IPS DF 6.9 (cell line): ENCODE measurements around the gene TTC22.
A peak's percentile ranks its signal among the peaks of the same experiment; 100 is the strongest.
"Not testable (repeated sequence)": the region's sequence is repeated elsewhere in the genome, so short reads cannot be mapped to it uniquely, and the experiment has no call there.

Source experiments
- DNase-seq: peaks from one replicate; pipeline ENCODE4 v3.0.0-alpha.2; 2013; ENCODE audit warnings: low read depth, low spot score
- H3K27ac ChIP-seq: one replicate; pipeline ENCODE4 v1.5.1; 2013; ENCODE audit warnings: low read length, control low read depth
- H3K27me3 ChIP-seq: 2 replicates; pipeline ENCODE4 v1.6.1; 2013; ENCODE audit warnings: mild to moderate bottlenecking, low read length; ENCODE audit not compliant: control insufficient read depth, insufficient read depth
- H3K36me3 ChIP-seq: 2 replicates; pipeline ENCODE4 v1.6.1; 2013; ENCODE audit warnings: low read length; ENCODE audit not compliant: control insufficient read depth, insufficient read depth
- H3K4me1 ChIP-seq: 2 replicates; pipeline ENCODE4 v1.6.1; 2013; ENCODE audit warnings: low read length; ENCODE audit not compliant: control insufficient read depth, insufficient read depth
- H3K4me3 ChIP-seq: 2 replicates; pipeline ENCODE4 v1.5.1; 2013; ENCODE audit warnings: mild to moderate bottlenecking, low read length
- H3K9me3 ChIP-seq: 2 replicates; pipeline ENCODE4 v1.6.1; 2013; ENCODE audit warnings: low read length, inconsistent platforms; ENCODE audit not compliant: control insufficient read depth, insufficient read depth
- WGBS: extraction: QIAGEN DNeasy Blood & Tissue Kit; methylation state at CpG from one replicate; pipeline ENCODE4 v1.1.7; 2013; ENCODE audit warnings: mixed read lengths, missing lambda C conversion rate; ENCODE audit not compliant: insufficient read length, insufficient coverage; 5-methylcytosine and 5-hydroxymethylcytosine counted together

TTC22 gene

DNA sequence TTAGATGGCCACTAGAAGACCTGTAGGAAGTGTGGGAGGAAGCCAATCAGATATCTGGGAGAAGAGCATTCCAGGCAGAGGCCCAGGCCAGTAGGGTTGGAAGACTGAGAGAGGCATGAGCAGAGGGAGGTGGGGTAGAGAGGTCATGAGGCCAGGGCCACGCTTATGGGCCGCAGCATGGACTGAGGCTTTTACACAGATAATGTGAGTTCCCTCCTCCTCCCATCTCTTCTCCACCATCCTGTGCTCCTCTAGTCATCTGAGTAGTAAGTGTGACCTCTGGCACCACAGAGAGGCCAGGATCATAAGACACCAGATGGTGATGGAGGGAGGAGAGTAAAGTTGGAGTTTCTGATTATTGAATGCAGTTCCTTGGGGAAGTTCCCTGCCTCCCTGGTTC, 17.1 kb downstream of the TTC22 start:
- Histone ChIP-seq H3K36me3 (no peaks in the 10 kb centered on the region), H3K9me3 (no peaks in the 10 kb centered on the region), H3K27me3 (peaks cover 23% of the 10 kb centered on the region), H3K4me3 (no peak overlapping the region), H3K27ac (no peak overlapping the region), H3K4me1 (peaks cover 6% of the 10 kb centered on the region)
- no CpG with 5 or more reads among the region's 2 CpGs for WGBS
- DNase-seq = no peak

DNA sequence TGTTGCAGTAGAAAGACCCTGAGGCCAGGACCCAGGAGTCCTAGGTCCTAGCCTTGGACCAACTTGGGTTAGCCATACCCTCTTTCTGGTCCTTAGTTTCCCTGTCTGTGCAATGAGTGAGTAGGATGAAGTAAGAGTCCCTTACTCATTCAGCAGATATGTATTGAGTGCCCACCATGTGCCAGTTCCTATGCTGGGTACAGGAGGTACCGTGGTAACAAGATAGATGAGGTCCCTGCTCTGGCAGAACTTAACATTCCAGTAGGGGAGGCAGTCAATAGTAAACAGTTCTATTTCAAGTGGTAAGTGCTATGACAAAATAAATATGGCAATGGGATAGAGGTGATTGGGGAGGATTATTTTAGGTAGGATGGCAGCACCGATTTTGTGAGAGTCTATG, 18.5 kb downstream of the TTC22 start:
- peaks cover 23% of the 10 kb centered on the region for H3K27me3 ChIP-seq
- WGBS = 100% methylated on average over 1 of the region's 2 CpGs
- no peak overlapping the region for H3K27ac ChIP-seq
- peaks cover 3% of the 10 kb centered on the region; the same call in 1 of the 2 replicates for H3K4me1 ChIP-seq
- no peaks in the 10 kb centered on the region for H3K36me3 ChIP-seq
- no peaks in the 10 kb centered on the region for H3K9me3 ChIP-seq
- DNase-seq = no peak
- no peak overlapping the region for H3K4me3 ChIP-seq

DNA sequence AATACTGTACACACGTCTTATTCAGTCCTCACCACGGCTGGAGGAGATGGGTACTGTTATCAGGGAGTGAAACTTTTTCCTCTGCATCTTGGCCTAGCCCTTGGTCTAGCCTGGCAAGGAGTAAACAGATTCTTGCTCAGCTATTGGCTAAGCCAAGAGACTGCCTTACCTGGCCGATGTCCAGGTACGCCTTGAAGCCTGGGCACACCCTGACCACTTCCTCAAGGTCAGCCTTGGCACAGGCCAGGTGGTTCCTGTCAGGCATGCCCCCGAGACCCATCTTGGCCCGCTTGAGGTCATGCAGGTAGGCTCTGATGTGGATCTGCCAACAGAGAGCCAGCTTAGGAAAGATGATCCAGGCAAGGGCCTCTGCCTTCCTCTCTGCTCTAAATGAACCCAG, 19.0 kb downstream of the TTC22 start:
- Histone ChIP-seq H3K4me3 (no peak overlapping the region), H3K4me1 (peaks cover 3% of the 10 kb centered on the region; the same call in 1 of the 2 replicates), H3K27me3 (peaks cover 23% of the 10 kb centered on the region), H3K9me3 (no peaks in the 10 kb centered on the region), H3K36me3 (no peaks in the 10 kb centered on the region), H3K27ac (no peak overlapping the region)
- no CpG with 5 or more reads among the region's 6 CpGs for WGBS
- no peak for DNase-seq

DNA sequence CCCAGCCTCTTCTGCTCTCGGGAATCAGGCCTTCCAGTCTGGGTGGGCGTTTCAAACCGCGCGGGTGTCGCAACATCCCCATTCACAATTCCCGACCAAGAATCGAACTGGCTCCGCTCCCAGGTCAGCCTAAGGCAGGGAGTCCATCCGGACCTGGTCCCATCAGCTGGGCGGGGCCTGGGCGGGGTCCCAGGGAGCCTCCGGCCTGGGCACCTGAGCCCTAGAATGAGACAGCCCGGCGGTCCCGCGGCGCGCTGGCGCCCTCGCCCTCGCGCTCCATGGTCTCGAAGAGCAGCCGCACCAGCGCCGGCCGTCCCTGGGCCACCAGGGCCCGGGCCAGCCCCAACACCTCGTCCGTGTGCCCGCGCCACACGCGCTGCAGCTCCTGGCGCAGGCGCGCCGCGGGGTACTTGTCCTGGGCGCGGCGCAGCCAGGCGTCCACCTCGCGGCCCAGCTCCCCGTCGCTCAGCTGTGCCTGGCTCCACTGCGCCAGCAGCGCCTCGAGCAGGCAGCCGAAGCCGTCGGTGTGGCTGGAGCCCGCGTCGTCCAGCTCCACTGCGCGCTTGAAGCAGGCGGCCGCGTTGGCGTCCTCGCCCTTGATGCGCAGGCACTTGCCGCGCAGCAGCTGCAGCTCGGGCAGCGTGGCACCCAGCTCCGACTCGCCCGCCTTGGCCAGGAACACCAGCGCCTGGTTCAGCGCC, 19.9 kb downstream of the TTC22 start:
- Histone ChIP-seq H3K36me3 (no peaks in the 10 kb centered on the region), H3K4me1 (peaks cover 3% of the 10 kb centered on the region; the same call in 1 of the 2 replicates), H3K4me3 (peak overlapping the region; percentile 21; the same call in 1 of the 2 replicates), H3K27me3 (peaks cover 23% of the 10 kb centered on the region), H3K27ac (no peak overlapping the region), H3K9me3 (no peaks in the 10 kb centered on the region)
- WGBS = no CpG with 5 or more reads among the region's 74 CpGs
- DNase-seq = no peak

DNA sequence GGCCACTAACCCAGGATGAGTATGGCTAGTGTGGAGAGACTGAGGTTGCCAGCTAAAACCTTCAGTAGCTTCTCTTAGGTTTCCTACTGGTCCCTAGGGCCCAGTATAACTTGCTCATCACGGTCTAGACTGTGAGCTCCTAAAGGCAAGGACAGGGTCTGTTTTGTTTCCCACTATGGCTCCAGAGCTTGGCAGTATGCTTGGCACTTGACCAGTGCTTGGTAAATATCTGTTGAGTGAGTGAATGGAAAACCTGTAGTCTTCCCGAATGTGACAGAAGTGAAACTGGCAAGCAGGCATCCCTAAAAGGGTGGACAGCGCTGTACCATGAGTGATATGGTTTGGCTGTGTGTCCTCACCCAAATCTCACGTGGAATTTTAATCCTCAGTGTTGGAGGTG, 23.7 kb downstream of the TTC22 start:
- peaks cover 19% of the 10 kb centered on the region for H3K27me3 ChIP-seq
- WGBS = no CpG with 5 or more reads among the region's 4 CpGs
- H3K36me3 ChIP-seq = no peaks in the 10 kb centered on the region
- no peak overlapping the region for H3K4me3 ChIP-seq
- no peak for DNase-seq
- H3K27ac ChIP-seq = no peak overlapping the region
- no peaks in the 10 kb centered on the region for H3K9me3 ChIP-seq
- H3K4me1 ChIP-seq = peaks cover 4% of the 10 kb centered on the region; the same call in 1 of the 2 replicates

DNA sequence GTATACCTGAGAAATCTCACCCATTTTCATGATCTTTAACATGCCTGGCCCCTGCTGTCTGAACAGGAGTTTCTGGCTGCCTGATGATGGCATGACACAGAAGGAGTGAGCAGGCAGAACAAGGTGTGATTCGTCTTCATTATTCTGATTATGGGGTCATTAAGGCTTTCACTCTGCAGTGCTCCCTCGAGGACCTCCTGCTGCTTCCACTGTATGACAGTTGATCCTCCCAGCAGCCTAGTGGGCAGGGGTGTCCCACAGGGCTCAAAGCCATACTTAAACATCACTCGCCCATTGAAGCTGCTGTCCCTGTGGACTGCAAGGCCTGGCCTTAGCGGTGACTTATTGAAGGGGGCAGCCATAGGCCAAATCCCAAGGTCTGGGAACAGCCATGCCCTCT, 24.1 kb downstream of the TTC22 start:
- peaks cover 4% of the 10 kb centered on the region; the same call in 1 of the 2 replicates for H3K4me1 ChIP-seq
- no peaks in the 10 kb centered on the region for H3K36me3 ChIP-seq
- WGBS = no CpG with 5 or more reads among the region's 4 CpGs
- peaks cover 15% of the 10 kb centered on the region; the same call in 1 of the 2 replicates for H3K27me3 ChIP-seq
- no peaks in the 10 kb centered on the region for H3K9me3 ChIP-seq
- no peak for DNase-seq
- H3K4me3 ChIP-seq = no peak overlapping the region
- H3K27ac ChIP-seq = no peak overlapping the region

DNA sequence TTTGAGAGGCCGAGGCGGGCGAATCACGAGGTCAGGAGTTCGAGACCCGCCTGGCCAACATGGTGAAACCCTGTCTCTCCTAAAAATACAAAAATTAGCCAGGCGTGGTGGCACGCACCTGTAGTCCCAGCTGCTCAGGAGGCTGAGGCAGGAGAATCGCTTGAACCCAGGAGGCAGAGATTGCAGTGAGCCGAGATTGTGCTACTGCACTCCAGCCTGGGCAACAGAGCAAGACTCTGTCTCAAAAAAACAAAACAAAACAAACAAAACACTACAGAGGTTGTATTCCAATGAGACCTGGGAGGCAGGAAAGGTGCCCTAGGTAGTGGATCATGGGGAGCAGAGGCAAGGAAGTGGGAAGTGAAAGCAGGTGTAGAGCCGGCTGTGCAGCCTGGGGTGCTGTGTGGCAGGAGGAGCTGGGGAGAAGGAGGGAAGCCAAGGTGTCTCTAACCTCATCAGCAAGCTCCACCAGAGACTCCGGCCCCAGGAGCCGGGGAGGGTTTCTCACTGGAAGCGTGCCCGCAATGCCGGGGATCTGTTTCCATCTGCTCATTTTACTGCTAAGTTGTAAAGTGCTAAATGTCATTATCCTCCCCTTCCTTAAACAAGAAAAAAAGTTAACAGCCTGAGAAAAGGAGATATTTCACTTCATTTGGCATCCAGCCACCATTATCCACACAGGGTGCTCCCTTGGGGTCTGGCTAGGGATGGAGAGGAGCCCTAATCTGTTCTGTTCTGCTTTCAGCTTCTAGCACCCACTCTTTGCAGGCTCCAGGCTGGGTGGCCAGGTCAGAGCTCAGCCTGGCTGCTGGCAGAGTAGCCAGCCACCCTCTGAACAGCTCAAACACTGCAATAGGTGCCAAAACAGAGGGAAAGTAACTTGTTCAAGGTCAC, 25.0 kb downstream of the TTC22 start:
- H3K36me3 ChIP-seq, H3K9me3 ChIP-seq, H3K4me1 ChIP-seq, H3K27me3 ChIP-seq, H3K4me3 ChIP-seq, H3K27ac ChIP-seq, DNase-seq: not testable (repeated sequence)
- WGBS = no CpG with 5 or more reads among the region's 16 CpGs

DNA sequence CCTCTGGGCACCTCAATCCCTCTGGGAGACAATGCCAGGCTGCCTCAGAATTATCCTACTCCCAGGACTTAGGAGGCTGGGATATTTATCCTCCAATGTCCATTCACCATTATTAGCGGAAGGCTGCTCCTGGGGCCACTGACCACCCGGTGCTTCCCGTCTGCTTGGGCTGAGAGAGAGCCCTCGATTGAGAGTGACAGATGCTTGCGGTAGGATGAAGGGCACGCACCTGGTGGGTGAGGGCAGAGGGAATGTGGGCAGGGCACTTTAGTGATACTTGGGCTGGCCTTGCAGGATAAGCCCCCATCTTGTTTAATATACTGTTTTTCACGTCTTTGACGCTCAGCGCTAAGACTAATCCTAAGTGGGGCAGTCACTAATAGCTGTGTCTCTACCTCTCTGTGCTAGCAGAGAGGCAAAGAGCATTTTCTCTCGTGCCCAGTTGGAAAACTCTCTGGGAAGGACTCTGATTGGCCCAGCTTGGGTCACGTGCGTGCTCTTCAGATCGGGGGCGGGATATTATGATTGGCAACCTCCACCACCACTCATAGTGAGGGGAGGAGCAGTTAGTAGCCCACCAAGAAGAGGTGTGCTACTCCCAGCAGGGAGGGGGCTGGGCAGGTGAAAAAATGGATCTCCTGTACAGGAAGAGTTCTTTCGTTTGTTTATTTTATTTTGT, 26.2 kb downstream of the TTC22 start:
- Histone ChIP-seq H3K27ac (no peak overlapping the region), H3K4me3 (no peak overlapping the region), H3K36me3 (no peaks in the 10 kb centered on the region), H3K27me3 (no peaks in the 10 kb centered on the region; the same call in 1 of the 2 replicates), H3K9me3 (no peaks in the 10 kb centered on the region), H3K4me1 (0 out of 2 replicates have a peak, but pooled peaks cover 2% of the 10 kb centered on the region)
- DNase-seq = no peak
- WGBS = no CpG with 5 or more reads among the region's 15 CpGs

DNA sequence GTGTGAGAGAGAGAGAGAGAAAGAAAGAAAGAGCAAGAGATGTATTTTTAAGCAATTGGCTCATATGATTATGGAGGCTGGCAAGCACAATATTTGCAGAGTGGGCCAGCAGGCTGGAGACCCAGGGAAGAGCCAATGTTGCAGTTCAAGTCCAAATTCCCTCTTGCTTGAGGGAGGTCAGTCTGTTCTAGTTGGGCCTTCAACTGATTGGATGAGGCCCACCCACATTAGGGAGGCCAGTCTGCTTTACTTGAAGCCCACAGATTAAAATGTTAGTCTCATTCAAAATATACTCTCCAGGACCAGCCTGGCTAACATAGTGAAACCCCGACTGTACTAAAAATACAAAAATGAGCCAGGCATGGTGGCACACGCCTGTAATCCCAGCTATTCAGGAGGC, 28.2 kb downstream of the TTC22 start:
- no peak overlapping the region for H3K27ac ChIP-seq
- 0 out of 2 replicates have a peak, but pooled peaks cover 2% of the 10 kb centered on the region for H3K4me1 ChIP-seq
- H3K9me3 ChIP-seq = no peaks in the 10 kb centered on the region
- H3K27me3 ChIP-seq = no peaks in the 10 kb centered on the region; the same call in 1 of the 2 replicates
- no CpG with 5 or more reads among the region's 2 CpGs for WGBS
- H3K4me3 ChIP-seq = no peak overlapping the region
- no peak for DNase-seq
- H3K36me3 ChIP-seq = no peaks in the 10 kb centered on the region

DNA sequence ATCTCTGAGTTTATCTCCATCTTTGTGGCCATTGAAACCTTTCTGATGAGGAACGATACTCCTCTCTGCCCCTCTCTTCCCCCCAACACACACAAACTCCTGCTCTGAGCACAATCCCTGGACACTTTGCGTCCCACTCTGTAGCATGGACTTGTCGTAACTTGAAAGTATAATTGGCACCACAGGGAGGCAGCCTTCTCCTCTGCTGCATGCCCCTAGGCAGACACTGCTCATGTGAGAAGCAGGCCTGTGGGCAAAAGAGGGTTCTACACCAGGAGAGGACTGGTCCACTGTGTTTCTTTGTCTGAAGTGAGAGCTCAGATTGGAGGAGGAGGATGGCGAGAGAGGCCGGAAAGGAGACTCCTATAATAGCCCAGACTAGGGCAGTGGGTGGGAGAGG, 33.0 kb downstream of the TTC22 start:
- Histone ChIP-seq H3K9me3 (no peaks in the 10 kb centered on the region), H3K4me3 (no peak overlapping the region), H3K4me1 (0 out of 2 replicates have a peak, but pooled peaks cover 2% of the 10 kb centered on the region), H3K27ac (no peak overlapping the region), H3K36me3 (no peaks in the 10 kb centered on the region), H3K27me3 (no peaks in the 10 kb centered on the region)
- DNase-seq = no peak
- no CpG with 5 or more reads among the region's 5 CpGs for WGBS
